Stimulated activated CD4-positive, alpha-beta T cell treated with anti-CD3 and anti-CD28 coated beads, Interleukin-4, amount 100 ng/mL, for 4 hours (primary cell): ENCODE measurements around the gene TSEN2.

Experiments used
- DNase-seq, 2 experiments: peaks; one replicate each; pipeline ENCODE4 v3.0.0-alpha.2; 2020

TSEN2 gene

DNA sequence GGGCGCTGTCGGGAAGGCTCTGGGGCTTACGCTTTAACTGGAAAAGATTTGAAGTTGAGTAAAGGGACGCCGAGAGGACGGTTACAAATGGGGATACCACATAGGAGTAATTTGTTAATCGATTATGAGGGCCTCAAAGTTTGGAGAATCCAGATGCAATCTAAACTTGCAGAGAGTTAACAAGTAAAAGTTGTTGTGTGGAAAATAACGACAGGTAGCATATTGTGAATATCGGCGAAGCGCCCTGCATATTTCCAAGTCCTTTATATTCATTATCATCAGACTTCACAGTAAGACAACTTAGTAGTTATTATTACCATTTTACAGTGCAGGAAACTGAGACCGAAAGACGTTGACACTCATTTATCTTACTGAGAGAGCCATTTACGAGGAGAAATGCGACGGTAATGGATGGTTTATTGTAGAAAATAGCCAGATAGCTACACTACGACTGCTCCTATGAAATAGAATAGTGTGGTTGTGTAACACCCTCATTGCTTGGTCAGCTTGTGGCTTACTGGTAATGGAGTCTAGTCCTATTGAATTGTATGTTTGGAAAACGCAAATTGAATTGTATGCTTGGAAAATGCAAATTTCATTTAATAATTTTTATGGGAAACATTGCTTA is 73.3 kb downstream of the TSEN2 start:
- no peak for DNase-seq

DNA sequence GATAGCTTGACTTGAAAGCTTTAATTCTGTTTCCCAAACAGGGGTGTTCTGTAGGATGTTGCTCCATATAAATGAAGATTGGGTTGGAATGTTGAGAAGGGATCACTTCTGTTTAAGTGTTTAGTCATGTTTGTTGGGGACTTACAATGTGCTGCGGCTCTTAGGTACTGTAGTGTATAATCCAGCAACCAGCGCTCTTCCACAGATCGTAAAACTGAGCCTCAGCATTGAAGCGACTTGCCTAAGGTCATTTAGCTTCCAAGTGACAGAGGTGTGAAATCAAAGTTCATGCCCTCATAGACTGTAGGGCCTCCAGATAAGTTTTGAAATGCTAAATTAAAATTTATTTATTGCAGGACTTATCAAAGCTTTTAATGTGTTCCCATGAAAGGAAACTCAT is 74.4 kb downstream of the TSEN2 start:
- no peak for DNase-seq

DNA sequence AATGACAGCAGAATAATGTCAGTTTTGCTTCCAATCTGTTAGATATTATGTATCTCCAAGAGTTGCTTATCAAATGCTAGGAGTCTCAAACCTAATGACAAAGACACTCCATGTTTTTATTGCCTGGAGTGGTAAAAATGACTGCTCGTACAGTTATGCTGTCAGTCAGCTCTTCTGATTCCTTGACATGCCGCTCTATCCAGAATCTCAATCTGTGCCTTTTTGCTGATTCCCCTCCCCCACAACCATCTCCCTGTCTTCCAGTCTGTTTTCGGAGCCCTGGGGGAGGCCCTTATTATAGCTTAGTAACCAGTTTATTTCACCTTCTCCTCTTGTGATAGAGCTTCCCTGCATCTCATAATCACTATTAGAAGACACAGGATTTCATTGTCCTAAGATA is 75.2 kb downstream of the TSEN2 start:
- DNase-seq: no peak

DNA sequence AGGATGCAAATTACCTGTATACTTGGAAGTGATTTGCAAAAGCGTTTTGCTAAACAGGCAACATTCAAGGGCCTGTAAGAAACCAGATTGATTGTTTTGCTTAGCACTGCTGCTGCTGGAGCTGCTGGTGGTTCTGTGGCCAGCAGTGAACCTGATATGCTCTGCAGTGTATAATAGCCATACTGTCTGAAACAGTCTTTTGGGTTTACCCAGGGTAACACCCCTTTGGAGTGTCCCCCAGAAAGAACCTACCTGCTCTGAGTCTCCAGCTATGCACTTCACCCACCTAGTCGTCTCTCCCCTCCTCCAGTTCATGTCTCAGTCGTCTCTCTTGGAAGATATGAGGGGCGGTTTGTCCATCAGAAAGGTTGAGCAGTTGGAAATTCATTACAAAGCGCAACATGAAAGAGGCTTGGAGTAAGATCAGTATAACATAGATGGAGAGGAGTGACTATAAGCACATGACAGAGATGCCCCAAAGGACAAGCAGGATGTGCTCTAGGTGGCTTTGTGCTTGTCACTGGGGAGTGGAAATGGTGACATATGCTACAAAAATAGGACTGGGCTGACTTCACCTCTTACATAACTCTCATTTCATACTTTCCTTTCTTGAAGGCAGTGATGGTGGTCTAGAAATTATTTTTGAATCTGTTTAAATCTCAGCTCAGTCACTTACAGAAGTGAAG is 76.4 kb downstream of the TSEN2 start:
- no peak for DNase-seq

DNA sequence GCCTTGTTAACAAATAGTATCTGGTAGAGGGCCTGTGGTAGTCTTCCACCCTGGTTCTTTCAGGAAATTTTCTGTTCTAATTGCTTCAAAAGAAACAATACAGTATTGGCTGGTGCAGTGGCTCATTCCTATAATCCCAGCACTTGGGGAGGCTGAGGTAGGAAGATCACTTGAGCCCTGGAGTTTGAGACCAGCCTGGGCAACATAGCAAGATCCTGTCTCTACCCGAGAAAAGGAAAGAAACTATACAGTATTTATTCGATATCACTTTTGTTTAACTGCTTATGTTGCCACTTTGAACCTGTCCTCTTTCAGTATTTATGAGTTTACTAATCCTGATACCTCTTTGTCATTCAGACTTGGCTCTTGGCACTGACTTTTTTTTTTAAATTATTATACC is 77.1 kb downstream of the TSEN2 start:
- no peak for DNase-seq

DNA sequence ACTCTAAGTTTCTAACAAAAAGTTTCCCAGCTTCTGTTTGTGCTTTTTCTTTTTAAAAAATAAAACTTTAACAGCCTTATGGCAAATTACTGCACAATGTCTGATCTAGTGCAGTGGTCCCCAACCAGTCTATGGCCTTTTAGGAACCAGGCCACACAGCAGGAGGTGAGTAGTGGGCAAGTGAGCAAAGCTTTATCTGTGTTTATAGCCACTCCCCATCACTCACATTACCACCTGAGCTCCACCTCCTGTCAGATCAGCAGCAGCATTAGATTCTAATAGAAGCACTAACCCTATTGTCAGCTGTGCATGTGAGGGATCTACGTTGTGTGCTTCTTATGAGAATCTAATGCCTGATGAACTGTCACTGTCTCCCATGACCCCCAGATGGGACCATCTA is 78.2 kb downstream of the TSEN2 start:
- no peak for DNase-seq

DNA sequence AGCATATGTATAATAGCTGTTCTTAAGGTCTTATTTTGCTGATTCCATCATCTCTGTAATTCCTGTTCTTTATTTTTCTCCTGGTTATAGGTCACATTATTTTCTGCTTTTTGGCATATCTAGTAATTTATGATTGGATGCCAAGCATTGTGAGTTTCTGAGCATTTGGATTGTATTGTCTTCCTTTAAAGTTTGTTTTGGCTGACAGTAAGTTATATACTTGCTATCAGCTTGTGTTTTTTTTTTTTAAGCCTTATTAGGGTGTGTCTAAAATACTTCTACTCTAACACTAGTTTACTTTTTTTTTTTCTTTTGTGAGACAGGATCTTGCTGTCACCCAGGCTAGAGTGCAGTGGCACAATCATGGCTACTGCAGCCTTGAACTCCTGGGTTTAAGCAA is 82.7 kb downstream of the TSEN2 start:
- no peak for DNase-seq

DNA sequence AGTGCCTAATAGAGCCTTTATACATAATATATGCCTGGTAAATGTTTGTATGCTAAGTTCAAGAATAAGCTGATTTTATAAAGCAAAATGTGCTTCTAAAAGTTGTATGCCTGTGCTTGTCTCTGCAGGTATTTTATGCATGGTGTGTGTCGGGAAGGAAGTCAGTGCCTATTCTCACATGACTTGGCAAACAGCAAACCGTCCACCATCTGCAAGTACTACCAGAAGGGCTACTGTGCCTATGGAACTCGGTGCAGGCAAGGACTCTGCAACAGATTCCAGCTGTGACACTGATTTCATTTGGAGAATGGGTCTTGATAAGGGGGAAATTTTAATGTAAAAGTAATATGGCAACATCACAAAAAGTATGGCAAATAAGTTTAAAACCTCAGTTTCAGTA is 84.5 kb downstream of the TSEN2 start:
- DNase-seq: no peak

DNA sequence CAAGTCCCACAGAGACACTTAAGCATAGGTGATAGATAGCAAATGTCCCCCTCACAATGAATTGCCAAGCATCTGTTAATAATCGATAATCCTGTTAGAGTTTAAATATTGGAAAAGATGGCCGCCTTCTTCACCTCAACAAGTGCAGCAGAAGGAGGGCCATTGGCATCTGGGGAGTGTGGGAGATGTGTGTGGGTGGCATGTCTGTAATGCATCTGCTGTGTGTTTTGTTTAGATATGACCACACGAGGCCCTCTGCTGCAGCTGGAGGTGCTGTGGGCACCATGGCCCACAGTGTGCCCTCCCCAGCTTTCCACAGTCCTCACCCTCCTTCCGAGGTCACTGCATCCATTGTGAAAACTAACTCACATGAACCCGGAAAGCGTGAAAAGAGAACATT is 85.6 kb downstream of the TSEN2 start:
- DNase-seq: no peak

DNA sequence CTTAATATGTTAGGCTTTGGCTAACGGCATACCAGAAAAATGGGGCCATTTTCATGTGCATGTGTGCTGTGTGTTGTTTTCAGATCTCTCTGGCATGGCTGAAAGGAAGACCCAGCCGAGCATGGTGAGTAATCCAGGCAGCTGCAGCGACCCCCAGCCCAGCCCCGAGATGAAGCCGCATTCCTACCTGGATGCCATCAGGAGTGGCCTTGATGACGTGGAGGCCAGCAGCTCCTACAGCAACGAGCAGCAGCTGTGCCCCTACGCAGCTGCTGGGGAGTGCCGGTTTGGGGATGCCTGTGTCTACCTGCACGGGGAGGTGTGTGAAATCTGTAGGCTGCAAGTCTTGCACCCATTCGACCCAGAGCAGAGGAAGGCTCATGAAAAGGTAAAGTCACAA is 87.7 kb downstream of the TSEN2 start:
- no peak for DNase-seq

DNA sequence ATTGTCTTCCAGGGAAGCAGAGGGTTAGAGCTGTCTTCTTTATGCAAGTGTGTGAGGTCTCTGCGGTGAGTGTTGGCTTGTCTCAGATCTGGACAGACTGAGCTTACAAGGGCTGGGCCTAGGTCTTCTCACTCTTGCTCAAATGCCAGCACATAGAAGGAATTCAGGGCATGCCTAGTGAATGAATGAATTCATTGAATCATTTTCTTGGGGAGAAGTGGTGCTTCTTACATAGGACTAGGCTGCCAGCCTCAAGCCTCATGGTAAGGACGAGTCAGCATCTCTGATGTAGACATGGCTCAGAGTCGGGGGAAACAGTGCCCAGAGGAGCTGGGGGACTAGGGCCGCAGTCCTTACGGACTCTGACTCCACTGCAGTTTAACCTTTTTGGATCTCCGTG is 89.9 kb downstream of the TSEN2 start:
- no peak for DNase-seq

DNA sequence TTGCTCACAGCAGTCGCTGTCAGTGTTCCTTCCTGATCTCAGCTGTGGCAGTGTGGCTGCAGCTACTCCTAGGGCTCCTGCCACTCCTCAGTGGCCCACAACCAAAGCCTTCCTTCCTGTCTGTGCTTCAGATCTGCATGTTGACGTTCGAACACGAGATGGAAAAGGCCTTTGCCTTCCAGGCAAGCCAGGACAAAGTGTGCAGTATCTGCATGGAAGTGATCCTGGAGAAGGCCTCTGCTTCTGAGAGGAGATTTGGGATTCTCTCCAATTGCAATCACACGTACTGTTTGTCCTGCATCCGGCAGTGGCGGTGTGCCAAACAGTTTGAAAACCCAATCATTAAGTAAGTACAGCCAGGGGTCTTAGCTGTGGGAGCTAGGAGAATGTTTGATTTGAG is 90.4 kb downstream of the TSEN2 start:
- no peak for DNase-seq

DNA sequence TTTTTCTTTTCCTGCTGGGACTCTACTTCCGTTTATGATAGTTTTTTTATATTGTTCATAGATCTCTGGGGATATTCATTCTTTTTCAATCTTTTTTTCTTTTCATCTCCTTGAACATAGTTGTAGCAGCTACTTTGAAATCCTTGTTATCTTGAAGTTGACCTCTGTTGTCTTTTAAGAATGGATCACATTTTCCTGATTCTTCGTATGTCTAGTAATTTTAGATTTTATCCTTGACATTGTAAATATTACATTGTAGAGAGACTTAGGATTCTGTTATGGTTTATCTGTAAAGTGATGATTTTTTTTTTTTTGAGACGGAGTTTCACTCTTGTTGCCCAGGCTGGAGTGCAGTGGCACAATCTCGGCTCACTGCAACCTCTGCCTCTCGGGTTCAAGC is 93.1 kb downstream of the TSEN2 start:
- DNase-seq: no peak

DNA sequence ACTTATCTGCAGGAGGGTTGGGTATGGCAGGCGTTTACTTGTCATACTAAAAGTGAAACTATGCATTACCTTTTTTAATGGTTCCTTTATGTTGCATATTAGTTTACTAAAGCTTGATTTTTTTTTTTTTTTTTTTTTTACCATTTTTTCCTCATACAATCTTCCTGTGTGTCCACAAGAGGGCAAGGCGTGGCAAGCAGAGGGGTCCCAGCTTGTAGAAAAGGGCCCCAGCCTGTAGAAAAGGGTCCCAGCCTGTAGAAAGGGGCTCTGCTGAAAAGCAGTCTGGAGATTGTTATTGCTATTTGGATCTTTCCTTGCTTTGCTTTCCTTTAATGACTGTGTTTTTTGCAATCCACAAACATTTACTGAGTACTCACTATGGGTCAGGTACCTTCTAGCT is 94.5 kb downstream of the TSEN2 start:
- DNase-seq: no peak

DNA sequence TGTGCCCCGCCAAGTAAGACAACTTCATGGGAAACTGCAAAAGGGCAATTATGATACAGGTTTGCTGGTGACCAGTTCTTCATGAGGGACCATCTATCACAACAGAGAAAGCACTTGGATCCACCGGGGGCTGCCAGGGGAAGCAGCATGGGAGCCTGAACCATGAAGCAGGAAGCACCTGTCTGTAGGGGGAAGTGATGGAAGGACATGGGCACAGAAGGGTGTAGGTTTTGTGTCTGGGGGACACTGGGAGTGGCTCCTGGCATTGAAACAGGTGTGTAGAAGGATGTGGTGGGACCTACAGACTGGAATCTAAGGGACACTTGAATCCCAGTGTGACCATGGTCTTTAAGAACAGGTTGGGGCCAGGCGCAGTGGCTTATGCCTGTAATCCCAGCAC is 95.2 kb downstream of the TSEN2 start:
- no peak for DNase-seq

DNA sequence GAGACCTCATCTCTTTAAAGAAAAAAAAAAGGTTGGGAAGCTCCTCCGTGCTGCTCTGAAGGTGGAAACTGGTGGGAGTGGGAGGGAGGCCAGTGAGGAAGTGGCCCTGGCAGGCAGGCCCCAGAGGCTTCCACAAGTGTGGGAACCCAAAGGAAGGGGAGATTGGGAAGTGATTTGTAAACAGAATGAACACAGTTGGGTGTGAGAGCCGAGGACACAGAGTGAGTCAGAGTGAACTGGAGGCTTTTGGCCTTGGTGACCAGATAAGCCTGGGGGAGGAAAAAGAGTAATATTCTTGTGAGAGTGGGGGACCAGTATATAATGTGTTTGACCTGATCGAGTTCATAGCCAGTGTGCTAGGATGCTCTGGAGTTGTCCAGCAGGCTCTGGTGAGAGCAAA is 95.6 kb downstream of the TSEN2 start:
- DNase-seq: no peak

DNA sequence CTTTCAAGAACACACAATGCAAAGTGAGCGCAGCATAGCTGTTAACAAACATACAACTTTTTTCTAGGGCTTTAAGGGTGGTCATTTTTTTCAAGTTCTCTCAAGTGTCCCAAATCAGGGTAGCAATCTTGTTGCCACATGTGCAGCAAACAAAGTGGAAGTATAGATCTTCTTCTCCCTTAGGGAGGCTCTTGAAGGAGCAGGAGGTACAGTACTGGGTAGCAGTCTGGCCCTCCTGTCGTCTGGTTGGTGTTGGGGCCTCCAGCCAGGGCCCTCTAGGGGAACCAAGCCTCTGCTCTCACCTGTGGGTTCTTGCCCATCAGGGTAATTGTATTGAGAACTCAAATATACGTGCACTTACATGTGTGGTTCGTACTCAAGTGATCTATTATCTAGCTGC is 98.5 kb downstream of the TSEN2 start:
- no peak for DNase-seq
